GM19395 (cell line): ENCODE data around the gene GSTA1.
"Not testable (repeated sequence)": the region's sequence is repeated elsewhere in the genome, so short reads cannot be mapped to it uniquely, and the experiment has no call there.

Source experiments
- ATAC-seq: cut with Tn5 transposase; IDR thresholded peaks from one replicate; pipeline ENCODE4 v1.9.1; 2021; ENCODE audit warnings: mild to moderate bottlenecking, moderate library complexity; ENCODE audit not compliant: unreplicated experiment

The GSTA1 gene

DNA sequence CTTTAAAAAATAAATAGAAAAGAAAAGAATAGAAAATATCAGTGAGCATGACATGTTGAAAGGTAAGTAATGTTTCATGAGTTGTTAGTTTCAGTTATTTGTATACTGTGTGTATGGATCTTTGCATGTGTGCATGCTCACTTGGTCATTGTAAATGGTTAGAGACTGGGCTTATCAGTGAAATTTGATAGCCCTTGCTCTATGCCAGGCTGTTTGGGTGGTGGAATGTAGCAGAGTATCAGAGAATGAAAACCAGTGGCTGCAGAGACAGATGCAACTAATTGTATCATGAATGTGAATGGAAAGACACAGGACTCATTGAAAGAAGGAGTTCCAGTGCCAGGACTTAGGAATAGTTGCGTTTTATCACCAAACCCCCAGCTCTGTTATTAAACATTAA, 44.5 kb downstream of the GSTA1 start:
- no peak for ATAC-seq

DNA sequence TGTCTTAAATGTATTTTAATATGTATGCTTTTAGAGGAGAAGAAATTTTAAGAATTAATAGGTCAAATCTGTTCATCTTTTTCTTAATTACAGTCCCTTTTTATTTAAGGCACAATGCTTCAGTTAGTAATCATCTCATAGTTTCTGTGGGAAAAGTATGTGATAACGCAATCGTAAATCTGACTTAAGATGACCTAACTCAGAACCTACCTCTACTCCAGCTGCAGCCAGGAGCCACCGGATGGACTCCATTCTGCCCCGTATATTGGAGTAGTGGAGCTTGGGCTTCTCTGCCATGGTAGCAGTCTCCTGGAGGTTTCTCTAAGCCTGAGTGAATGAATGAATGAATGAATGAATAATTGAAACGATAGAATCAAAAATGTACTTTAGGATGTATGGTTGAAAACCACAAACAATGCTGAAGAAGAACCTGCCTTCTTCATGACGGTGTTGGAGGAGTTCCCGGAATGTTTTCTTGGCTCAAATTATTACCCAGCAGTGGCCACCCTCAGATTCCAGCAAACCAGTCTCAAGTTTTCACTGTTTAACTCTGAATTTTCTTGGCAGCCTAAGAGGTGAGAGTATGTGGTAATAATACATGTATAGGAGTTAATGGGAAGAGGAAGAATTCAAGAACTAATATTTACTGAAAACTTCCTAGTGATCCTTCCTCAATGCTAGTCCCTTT, 45.8 kb downstream of the GSTA1 start:
- not testable (repeated sequence) for ATAC-seq

DNA sequence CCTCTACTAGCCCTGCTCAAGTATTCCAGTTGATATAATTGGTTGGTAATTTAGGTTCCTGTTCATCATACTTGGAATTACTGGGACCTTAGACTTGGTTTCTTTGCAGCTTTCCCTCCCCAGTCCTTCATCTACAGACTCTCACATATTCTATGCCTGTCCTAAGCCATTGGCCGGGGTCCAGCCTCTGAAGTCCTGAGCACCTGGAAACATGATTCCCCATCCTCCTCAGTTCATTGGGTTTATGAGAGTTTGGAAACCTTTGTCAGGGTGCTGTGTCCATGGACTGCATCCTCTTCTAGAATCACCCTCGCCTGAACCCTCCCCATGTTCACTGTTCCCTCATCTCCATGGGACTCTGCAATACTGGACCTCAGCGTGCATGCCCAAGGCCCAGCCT, 49.2 kb downstream of the GSTA1 start:
- no peak for ATAC-seq

DNA sequence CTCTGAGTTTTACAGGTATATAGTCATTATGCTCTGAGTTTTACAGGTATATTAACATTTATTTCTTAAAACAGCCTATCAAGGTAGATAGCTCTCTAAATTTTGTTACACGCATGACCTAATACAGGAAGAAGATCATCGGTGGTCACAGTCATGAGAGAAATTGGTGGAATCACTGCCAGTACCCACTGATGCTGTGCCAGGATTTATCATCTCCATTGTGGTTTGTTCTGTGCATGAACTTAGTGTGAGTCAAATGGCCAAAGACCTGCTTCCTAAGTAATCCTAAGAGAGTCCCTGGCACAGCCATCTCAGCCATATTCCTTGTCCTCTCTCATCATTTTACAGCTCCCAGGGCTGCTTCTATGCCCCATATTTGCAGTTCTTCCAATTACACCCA, 50.5 kb downstream of the GSTA1 start:
- not testable (repeated sequence) for ATAC-seq

DNA sequence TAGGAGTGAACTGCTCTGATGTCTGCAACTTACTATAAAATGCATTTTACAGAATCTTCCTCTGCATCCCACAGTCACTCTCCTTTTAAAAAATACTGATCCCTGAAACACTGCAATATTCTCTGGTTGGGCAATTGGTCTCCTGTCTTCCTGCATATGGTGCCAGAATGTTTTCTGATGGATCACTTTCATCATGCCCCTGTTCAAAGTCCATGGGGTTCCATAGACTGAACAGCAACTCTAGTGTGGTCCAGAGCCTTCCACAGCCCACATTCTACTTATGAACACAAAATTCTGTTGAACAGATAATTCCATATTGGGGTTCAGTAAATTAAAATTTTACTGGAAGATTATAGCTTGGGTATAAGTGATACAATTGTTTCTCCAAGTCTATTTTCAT, 51.3 kb downstream of the GSTA1 start:
- no peak for ATAC-seq

DNA sequence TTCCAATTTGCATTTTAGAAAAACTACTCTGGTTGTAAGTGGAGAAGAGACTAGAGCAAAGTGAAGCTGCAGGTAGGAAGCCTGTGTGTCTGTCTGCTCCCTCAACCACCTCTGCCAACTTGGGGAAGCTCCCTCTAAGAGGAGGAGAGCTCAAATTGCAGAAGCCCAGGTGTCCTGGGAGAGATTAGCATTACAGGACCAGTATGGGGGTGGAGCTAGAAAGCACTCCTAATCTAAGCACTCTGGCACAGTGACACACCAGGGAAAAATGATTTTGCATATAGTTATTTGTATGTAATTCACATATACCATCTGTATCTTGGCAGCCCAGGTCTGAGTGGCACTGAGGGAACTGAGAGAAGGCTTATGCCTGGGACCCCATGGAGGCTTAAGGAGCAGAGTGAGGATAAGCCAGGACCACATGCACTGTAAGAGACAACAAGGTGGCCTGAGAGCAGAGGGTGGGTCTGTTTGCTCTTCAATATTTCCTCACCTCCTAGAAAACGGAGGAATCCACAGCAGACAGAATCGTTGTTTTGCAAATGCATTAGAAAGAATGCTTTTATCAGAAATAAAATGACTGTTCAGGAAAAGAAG, 54.0 kb downstream of the GSTA1 start:
- ATAC-seq, result no peak

DNA sequence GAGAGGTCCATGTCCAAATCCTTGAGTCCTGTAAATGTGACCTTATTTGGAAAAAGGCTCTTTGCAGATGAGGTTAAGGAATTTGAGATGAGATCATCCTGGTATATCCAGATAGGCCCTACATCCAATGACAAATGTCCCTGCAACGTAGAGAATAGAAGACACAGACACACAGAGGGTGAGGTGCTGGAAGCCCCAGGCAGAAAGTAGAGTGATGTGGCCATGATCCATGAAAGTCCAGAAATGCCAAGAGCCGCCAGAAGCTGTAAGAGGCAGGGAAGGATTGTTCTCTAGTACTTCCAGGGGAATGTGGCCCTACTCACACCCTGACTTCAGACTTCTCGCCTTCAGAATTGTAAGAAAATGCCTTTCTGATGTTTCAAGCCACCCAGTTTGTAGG, 56.3 kb downstream of the GSTA1 start:
- ATAC-seq, result not testable (repeated sequence)

DNA sequence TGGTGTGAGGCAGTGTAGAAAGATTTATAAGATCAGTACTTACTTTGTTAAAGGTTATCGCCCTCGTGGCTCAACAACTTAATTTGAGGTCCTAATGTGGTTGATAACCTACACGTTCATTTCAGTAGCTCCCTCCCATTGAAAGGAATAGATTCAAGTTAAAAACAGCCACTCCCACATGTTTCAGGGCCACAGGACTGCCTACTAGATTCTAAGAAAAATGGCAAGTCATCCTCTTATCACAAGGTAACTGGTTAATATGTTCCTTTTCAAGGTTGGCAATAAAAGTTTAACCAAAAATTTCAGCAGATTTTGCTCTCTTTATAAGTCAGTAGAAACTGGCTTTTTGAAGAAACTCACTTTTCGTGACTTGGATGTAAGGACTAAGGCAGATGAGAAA, 57.4 kb downstream of the GSTA1 start:
- no peak for ATAC-seq

DNA sequence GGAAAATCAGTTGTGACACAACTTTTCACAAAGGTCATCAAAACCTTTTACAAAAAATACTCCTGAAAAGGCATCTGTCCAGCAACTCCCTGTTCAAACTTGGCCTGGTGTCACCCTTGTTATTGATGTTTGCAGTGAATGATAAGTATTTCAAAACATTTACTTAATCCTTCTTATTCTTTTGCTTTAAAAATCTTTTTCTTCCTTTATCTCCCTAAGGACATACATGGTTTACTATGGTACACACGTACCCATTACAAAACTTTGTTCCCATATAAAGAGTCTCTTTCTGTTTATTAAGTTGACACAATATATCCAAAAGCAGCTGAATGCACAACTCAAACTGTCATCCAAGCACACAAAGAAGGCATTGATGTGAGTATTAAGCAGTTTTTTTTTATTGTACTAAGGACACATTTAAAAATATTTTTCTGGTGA, 57.8 kb downstream of the GSTA1 start:
- no peak for ATAC-seq

DNA sequence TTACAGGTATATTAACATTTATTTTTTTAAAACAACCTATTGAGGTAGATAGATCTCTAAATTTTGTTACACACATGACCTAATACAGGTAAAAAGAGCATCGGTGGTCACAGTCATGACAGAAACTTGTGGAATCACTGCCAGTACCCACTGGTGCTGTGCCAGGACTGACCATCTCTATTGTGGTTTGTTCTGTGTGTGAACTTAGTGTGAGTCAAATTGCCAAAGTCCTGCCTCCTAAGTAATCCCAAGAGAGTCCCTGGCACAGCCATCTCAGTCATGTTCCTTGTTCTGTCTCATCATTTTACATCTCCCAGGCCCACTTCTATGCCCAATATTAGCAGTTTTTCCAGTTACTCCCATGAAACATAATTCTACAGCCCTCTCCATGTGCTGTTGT, 61.7 kb downstream of the GSTA1 start:
- ATAC-seq, result no peak
